NCI-H2227 treated with DMSO at 0.1 percent for 48 hours (cell line): ENCODE measurements around the gene WDR27.
"Not testable (repeated sequence)": the region's sequence is repeated elsewhere in the genome, so short reads cannot be mapped to it uniquely, and the experiment has no call there.

Experiments
- DNase-seq: peaks from one replicate; lab custom pipeline; 2025; lab: John Stamatoyannopoulos, UW

Gene WDR27

DNA sequence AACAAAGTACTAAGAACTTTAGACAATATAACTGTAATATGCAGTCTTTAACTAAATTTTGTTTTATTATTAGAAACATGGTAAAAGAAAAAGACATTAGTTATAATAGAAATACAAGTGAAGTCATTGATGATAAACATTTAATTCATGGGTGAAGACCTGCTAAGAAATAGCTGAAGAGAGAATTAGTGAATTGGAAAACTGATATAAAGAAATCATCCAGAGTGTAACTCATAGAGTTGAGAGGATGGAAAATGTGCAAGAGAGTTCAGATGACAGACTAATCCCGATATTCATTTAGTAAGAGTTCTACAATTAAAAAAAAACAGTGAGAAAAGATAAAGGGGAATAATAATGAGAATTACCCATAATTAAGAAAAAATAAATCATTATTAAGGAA lies 227.5 kb downstream of the WDR27 start:
- no peak for DNase-seq

DNA sequence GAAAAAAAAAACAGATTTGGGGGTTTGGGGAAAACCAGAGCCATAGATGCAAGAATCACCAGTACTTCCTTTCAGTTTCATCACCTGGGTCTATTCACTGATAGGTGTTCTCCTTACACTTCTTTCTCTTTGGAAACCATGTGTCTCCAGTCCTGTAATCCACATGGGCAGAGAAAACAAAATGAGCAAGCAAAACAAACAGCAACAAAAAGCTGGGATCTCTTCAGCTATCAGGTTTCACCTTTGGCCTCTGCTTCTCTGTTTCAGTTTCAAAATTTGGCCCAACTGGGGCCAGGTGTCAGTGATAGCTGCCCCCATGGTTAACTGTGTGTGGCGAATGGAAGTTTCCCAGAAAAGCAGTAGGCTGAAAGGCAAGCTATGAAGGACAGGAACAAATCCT lies 228.2 kb downstream of the WDR27 start:
- no peak for DNase-seq

DNA sequence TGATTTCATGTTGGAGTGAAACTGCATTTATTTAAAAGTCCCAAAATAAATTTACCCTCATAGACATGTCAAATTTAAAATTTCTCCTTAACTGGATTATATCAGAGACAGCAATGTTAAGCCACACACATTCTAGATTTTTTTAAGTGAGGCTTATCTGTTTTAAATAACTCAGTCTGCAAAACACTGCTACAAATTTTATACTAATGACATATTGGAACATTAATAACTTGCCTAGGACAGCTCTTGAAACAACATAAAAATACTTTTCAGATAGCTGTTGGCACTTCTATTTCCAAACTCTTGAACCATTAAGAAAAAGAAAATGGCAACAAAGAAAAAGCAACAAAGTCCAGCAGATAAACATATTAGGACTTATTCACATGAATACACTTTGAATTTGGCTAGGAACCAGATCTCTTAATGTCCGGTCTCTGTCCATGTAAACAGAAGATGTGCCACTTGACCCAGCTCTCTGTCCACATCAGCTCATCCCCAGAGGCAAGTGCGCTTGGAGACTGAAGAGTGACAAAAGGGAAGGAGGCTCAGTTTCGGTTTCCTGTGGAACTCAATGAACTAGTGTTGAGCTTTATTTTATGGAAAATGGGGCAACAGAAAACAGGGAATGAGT lies 228.9 kb downstream of the WDR27 start:
- DNase-seq = no peak

DNA sequence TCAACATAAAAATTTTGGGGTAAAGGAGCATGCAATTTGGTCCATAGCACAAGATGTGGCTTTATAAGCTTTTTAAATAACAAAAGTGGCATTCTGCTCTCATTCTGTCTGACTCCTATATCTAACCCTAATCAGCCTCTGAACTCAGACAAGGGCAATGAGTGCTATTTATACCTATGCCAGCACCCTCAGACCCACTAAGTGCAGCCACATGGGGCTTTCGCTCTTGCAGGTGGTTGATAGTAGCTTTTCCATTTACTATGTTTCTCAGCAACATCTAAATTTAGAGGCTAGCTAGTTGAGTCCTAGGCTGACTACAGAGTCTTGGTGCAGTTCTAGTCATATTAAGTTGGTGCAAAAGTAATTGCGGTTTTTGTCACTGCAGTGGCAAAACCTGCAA lies 231.0 kb downstream of the WDR27 start:
- no peak for DNase-seq

DNA sequence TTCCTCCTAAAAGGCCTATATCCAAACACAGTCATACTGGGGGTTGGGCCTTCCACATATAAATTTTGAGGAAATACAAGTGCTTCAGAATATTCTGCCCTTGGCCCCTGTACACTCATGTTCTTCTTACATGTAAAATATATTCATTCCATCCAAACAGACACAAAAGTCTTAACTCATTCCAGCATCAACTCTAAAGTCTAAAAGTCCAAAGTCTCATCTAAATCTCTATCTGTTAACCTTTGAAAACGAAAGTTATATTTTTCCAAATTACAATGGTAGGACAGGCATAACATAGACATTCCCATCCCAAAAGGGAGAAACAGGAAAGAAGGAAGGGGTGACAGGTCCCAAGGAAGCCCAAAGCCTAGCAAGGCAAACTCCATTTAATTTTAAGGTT lies 232.8 kb downstream of the WDR27 start:
- no peak for DNase-seq

DNA sequence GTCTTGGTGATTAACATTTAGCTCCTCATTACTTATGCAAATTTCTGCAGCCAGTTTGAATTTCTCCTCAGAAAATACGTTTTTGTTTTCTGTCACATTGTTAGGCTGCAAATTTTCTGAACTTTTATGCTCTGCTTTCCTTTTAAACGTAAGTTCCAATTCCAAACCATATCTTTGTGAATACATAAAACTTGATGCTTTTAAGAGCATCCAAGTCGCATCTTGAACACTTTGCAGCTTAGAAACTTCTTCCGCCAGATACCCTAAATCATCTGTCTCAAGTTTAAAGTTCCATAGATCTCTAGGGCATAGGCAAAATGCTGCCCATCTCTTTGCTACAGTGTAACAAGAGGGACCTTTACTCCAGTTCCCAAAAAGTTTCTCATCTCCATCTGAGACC lies 234.1 kb downstream of the WDR27 start:
- DNase-seq = not testable (repeated sequence)

DNA sequence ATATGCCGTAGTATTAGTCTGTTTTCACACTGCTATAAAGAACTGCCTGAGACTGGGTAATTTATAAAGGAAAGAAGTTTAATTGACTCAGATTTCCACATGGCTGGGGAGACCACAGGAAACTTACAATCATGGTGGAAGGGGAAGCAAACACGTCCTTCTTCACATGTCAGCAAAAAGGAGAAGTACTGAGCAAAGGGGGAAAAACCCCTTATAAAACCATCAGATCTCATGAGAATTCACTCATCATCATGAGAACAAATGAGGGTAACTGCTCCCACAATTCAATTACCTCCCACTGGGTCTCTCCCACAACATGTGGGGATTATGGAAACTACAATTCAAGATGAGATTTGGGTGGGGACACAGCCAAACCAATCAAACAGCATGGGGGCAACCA lies 235.6 kb downstream of the WDR27 start:
- not testable (repeated sequence) for DNase-seq

DNA sequence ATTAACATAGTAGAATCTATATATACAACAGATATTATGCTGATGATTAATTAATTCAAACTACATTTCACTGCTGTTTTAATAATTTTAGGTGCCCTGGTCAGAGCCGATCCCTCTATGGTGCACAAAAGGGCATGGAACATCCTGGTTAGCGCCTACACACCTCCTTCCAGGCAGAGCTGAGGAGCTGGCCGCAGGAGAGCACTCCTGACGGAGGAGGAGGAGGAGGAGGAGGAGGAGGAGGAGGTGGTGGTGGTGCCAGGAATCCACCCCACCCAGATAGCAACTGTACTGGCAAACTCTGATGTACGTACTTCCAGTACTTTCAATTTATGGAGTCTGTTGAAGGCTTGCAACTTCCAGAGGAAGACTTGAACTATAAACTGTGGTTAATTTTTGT lies 244.1 kb downstream of the WDR27 start:
- no peak for DNase-seq

DNA sequence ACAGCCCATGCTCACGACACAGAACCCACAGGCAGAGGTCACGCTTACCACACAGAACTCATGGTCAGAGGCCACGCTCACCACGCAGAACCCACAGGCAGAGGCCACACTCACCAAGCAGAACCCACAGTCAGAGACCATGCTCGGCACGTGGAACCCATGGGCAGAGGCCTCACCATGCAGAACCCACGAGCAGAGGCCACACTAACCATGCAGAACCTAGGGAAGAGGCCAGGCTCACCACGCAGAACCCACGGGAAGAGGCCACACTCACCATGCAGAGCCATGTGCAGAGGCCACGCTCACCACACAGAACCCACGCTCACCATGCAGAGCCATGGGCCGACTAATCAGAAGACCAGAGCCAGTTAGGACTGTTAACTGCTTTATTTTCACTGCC lies 245.0 kb downstream of the WDR27 start:
- no peak for DNase-seq

DNA sequence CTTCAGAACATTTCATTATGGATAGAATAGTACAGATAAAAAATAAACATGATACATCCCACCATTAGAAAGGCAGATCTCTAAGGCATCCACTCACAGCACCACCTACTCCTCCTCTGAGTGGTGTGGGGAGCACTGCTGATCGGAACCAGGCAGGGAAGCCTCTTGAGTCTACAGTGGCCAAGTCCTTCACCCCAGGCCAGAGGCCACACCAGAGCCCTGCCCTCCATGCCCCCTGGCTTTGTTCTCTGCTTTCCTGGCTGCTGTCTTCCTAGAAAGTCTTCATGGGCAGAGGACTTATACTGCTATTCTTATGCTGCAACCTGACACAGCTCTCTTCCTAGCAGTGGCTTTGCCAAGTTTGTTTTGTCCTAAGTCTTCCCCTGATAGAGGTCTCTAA lies 246.4 kb downstream of the WDR27 start:
- DNase-seq = no peak

DNA sequence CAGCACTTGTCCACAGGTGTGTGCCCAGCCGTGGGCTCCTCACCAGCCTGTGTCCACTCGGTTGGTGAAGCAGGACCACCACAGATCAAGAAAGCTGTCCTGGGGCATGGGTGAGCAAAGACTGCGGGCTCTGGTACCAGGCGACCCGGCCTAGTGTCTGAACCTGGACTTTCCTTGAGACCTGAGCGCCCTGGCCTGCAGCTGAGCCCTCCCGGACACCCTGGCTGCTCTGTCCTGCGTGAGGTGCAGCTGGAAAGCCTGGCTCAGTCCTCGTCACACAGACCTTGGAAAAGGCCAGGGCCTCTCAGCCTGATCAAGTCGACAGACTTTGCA lies 247.0 kb downstream of the WDR27 start:
- no peak for DNase-seq

DNA sequence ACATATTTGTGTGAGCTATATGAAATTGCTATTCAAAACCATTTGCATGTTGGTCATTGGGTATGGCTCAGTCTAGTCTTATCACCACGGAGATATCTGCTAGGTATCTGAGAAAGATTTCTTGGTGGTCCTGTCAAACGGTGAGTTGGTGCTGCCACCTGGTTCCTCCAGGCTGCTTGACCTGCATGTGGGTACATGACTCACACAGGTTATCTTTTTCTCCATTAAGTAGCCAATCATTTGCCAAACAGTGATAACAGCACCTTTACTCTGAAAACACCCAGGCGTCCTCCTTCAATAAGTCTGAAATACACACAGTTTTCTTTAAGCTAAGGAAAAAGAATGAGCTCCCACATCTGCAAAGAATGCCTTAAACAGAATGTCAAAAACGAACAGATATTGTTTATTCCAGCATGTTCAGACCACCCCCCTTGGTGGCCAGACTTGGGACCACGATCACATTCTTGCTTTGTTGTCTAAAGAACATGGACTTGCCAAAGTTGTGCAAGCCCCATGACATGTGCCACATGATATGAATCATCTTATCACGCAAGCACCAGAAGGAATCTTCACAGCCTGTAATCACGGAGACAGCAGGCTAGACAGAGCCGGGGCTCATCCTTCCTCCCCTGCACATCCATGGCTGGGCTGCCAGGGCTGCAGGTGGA lies 247.5 kb downstream of the WDR27 start:
- DNase-seq = no peak

DNA sequence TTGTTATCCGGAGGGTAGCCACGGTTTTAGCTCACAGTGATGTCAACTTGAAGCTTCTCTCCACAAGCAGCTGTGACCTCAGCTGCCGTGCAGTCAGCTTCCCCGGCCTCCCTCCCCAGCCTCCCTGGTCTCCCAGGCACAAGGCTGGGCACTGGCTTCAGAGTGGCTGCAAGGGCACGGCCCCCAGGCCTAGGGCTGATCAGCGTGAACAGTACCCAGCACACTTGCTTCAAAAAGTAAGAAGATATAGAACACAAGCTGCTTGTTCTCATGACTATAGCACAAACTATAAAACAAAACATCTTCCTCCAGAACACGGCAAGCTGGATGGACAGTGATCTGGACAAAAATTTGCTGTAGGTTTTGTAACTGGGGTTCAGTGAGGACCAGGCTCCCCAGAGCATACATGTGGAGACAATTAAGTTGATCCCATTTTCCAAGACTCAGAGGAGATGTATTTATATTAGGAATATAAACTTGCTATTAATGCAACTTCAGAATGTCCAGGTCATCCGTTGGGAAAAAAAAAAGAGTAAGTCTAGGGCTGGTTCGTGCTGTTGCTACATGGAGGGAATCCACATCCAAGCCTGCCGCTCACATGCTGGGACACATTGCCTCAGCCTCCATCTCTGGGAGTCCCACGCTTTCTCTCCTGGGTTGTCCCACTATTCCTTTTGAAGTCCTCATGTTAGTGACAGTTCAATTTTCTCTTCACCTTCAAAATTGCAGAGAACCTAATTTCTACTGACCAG lies 248.8 kb downstream of the WDR27 start:
- no peak for DNase-seq

DNA sequence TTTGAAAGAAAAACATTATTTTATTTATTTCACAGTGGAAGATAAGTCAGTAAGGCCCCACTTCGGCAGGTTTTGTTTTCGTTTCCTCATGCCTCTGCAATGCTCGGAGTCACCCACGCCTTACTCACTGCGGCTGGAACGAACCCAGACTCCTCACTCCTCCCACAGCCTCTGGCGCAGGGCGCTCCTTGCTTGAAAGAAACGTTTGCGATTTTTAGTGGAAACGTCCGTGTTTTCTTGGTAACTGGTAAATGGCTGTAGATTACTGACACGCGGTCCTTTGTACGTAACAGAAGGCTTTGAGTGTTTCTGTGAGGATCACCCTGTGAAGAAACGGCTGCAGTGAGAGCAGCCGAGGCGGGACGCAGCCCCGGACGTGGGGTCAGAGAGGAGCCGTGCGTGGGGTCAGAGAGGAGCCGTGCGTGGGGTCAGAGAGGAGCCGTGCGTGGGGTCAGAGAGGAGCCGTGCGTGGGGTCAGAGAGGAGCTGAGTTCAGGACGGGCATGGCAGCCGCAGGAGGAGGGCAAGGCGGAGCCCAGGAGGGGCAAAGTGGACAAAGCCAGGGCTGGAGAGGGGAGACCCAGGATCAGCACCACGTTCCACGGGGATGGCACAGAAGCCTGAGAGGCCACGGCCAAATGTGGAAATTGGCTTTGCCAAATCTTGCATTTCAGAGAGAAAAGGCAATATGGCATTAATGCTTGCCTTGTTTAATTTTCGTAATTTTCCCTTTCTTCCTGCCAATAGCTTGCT lies 249.5 kb downstream of the WDR27 start:
- DNase-seq = peak; percentile 5

DNA sequence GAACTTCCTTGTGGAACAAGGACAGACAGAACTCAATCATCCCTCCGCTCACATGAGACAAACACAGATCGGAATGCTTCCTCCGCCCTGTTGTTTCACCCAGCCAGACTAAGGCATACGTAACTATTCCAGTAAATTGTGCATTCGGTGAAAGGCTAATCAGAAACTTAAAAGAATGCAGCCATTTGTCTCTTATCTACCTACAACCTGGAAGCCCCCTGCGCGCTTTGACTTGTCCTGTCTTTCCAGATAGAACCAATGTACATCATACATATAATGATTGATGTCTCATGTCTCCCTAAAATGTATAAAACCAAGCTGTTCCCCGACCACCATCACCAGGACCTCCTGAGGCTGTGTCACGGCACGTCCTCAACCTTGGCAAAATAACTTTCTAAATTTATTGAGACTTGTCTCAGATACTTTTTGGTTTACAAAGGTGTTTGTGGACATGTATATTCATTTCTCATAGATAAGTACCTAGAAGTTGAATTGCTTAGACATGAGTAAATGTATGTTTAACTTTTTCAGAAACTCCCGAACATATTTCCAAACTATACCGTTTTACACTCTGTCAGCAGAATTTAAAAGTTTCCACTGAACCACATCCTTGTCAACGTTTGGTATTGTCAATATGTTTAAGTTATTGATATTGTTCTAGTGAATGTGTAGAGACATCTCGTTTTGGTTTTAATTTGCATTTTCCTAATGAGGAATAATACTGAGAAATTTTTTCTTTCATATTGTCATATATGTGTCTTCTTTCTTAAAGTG lies 250.6 kb downstream of the WDR27 start:
- no peak for DNase-seq

DNA sequence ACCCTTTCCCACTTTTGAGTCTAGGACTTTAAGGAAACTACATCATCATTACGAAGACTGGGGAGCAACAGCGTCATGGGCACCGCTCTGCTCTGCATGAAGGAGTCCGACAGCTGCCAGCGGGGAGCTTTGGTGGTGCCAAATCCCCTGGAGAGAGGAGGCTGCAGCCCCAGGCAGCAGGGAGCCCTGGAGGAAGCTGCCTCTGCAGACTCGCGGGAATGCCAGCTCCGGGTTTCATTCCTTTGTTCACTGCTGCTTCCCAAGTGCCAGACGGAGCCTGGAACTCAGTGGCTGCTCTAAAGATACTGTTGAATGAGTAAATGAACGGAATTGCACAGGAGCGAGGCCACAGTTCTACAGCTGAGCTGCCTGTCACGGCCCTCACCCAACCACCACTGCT lies 251.7 kb downstream of the WDR27 start:
- no peak for DNase-seq

DNA sequence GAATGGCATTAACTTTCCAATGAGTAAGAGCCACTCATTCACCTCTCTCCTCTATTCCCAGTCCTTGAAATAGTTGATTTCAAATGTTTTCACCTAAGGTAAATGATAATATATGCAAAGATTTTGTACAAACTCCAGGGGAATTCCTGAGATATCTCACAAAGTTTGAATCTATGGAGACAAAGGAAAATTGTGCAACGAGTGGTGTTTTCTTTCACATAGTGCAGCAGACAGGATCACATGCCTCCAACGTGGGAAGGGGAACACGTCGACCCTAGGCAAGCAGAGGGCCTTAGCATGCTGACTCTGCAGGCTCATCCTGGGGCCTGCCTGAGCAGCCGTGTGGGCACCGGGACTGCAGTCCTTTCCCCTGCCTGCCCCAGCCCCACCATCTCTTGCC lies 252.6 kb downstream of the WDR27 start:
- DNase-seq = no peak

DNA sequence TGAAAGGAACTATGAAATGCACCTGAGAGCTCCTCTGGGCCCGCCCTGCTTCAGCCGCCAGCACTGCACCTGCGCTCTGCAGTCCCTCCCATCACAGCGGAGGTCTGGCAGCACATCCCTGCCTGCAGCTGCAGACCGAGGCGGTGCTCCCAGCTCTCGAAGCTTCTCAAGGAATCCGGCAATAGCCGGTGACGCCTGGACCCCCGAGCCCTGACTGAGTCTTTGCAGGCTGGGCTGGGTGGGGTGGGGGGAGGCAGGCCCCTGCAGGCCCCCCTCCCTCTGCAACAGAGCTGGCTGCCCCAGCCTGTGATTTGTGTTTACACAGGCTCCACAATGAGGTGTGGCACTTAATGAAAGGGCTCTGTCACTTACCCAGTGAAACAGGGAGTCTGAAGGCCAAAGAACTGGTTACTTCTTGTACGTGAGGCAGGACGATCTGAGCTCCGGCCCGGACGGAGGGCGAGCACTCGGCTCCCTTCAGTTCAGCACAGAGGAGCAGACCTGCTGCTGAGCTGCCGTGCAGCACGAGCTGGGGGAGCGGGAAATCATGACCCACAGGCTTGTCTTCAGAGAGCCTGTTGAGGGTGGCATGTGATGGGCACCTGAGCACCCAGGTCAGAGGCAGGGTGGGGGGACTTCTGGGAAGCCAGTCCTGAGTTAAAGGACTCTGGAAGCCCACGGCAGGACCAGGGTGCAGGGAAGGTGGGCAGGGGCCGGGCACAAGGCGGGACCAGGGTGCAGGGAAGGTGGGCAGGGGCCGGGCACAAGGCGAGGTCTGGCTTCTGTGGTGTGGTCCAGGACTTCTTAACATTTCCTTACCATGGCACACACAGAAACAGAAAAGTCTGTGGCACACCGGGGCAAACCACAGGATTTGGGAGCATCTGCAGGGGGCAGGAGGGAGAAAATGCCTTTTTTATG lies 255.9 kb downstream of the WDR27 start:
- DNase-seq = no peak

DNA sequence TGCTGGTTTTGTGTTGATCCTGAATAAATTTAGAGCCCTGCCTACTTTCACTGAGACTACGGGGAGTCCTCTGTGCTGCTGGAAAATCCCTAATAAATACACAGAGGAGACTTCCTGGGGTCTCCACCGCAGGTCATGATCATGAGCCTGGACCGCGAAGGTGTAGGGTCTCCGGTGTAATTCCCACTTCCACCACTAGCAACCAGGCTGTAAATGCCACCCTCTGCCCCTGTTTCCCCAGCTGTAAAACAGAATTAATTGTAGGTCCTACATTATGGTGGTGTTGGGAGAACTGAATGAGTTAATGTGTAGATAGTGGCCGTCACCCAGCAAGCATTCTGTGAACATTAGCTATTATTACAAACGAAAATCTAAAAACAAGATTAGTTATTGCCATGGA lies 256.6 kb downstream of the WDR27 start:
- no peak for DNase-seq

DNA sequence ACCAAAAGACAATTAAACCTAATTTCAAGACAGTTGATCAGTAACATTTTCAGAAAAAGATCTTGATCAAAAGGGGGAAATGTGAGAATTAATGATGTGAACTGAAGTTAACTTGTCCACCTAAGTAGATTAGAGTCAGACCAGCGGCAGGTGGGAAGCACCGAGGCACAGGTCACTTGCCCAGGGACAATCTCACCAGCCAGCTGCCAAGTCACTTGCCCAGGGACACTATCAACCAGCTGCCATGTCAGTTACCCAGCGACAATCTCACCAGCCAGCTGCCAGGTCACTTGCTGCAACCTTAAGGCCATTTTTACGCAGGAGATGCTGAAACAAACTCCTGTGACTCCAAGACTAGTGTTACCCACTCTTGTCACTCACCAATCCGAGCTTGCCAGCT lies 260.5 kb downstream of the WDR27 start:
- no peak for DNase-seq

DNA sequence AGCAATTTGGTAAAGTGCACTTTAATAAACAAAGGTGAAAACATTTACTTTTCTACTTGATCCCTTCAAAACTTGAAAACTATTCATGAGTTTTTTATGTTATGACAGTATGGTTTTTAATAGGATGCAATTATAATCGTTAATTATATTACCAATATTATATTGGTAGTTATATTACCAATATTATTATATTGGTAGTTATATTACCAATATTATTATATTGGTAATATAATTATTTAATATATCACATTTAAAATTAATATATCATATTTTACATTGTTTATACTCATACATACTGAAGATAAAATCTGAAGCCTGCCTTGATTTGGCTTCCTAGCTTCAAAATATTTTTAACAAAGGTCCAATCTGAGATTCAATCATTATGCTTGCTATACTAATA lies 262.1 kb downstream of the WDR27 start:
- DNase-seq = no peak
